IMR-90 (cell line): ENCODE measurements around the gene KLHDC1. TPM values are rescaled to one million over a fixed set of nuclear protein-coding genes. Genes with fewer than 3 reads are reported as not detected.

Source experiments
- ATAC-seq: fragments of 200-7000 bp; cut with Tn5 transposase; 2 replicates; pipeline ENCODE4 v1.9.1; 2020; ENCODE audit warnings: low read depth, mild to moderate bottlenecking, moderate library complexity
- BruUV-seq: library from RNA; stranded (reverse); fragments of 400-500 nt; replicated peaks from 2 replicates; lab custom pipeline; 2021; lab: Mats Ljungman, UMichigan
- CTCF ChIA-PET: fragments of 300-600 bp; formaldehyde crosslinking; extraction: SDS; loops from one replicate; lab custom pipeline; 2021; ENCODE audit warnings: antibody characterized with exemption; lab: Yijun Ruan, JAX
- POLR2A ChIA-PET: fragments of 300-600 bp; sonication (Branson Sonifier 250); formaldehyde crosslinking; loops from one replicate; lab custom pipeline; 2022; ENCODE audit warnings: antibody characterized with exemption; ENCODE audit not compliant: unreplicated experiment; lab: Charles Lee
- DNase-seq: peaks from one replicate; pipeline ENCODE4 v3.0.0; 2013
- H2AFZ ChIP-seq: replicated peaks from 2 replicates; pipeline ENCODE3; 2013; ENCODE audit warnings: low read length, mild to moderate bottlenecking; ENCODE audit not compliant: poor library complexity
- H2AK5ac ChIP-seq: 2 replicates; pipeline ENCODE4 v1.6.1; 2013; ENCODE audit warnings: low read depth, low read length, inconsistent platforms
- H2AK9ac ChIP-seq: replicated peaks from 2 replicates; pipeline ENCODE3; 2013; ENCODE audit warnings: mild to moderate bottlenecking, low read depth, low read length, moderate library complexity; ENCODE audit not compliant: poor library complexity
- H2BK120ac ChIP-seq: 2 replicates; pipeline ENCODE4 v1.6.1; 2013; ENCODE audit warnings: low read depth, low read length, inconsistent platforms
- H2BK15ac ChIP-seq: 3 replicates; pipeline ENCODE4 v1.6.1; 2013; ENCODE audit warnings: low read depth, low read length, inconsistent platforms
- H2BK20ac ChIP-seq: 2 replicates; pipeline ENCODE4 v1.6.1; 2013; ENCODE audit warnings: low read depth, mild to moderate bottlenecking, inconsistent platforms, low read length, moderate library complexity
- H2BK5ac ChIP-seq: 2 replicates; pipeline ENCODE4 v1.6.1; 2013; ENCODE audit warnings: mild to moderate bottlenecking, low read depth, low read length, inconsistent platforms; ENCODE audit not compliant: poor library complexity, severe bottlenecking
- H3K14ac ChIP-seq: replicated peaks from 2 replicates; pipeline ENCODE4 v1.6.1; 2013; ENCODE audit warnings: low read depth, low read length, inconsistent platforms
- H3K18ac ChIP-seq: 2 replicates; pipeline ENCODE4 v1.6.1; 2013; ENCODE audit warnings: low read depth, low read length, control low read depth
- H3K23ac ChIP-seq: 2 replicates; pipeline ENCODE4 v1.6.1; 2013; ENCODE audit warnings: low read depth, low read length, inconsistent platforms
- H3K27ac ChIP-seq: 2 replicates; pipeline ENCODE4 v1.5.1; 2013; ENCODE audit warnings: mild to moderate bottlenecking, control low read depth, low read length; ENCODE audit not compliant: insufficient read depth
- H3K27me3 ChIP-seq: 2 replicates; pipeline ENCODE4 v1.6.1; 2013; ENCODE audit warnings: low read length; ENCODE audit not compliant: control insufficient read depth, insufficient read depth
- H3K36me3 ChIP-seq: 2 replicates; pipeline ENCODE4 v1.6.1; 2013; ENCODE audit warnings: low read length, mixed read lengths; ENCODE audit not compliant: control insufficient read depth, insufficient read depth
- H3K4ac ChIP-seq: 2 replicates; pipeline ENCODE4 v1.6.1; 2013; ENCODE audit warnings: low read depth, low read length, inconsistent platforms
- H3K4me1 ChIP-seq: 2 replicates; pipeline ENCODE4 v1.6.1; 2013; ENCODE audit warnings: low read length, mixed read lengths; ENCODE audit not compliant: control insufficient read depth, insufficient read depth
- H3K4me2 ChIP-seq: 2 replicates; pipeline ENCODE4 v1.6.1; 2013; ENCODE audit warnings: low read depth, mild to moderate bottlenecking, control low read depth, low read length, moderate library complexity
- H3K4me3 ChIP-seq: 2 replicates; pipeline ENCODE4 v1.5.1; 2013; ENCODE audit warnings: low read depth, mild to moderate bottlenecking, control low read depth, low read length, moderate library complexity; ENCODE audit not compliant: insufficient read depth
- H3K56ac ChIP-seq: 2 replicates; pipeline ENCODE4 v1.6.1; 2013; ENCODE audit warnings: low read length, inconsistent platforms; ENCODE audit not compliant: insufficient read depth; ENCODE audit errors: extremely low read depth
- H3K79me1 ChIP-seq, 2 experiments: 2 replicates each; pipeline ENCODE4 v1.6.1; 2013; ENCODE audit warnings: low read length in 2 of 2, inconsistent platforms in 1 of 2, low read depth in 1 of 2
- H3K9ac ChIP-seq: 2 replicates; pipeline ENCODE4 v1.6.1; 2013; ENCODE audit warnings: low read depth, low read length, control low read depth
- H3K9me1 ChIP-seq: 2 replicates; pipeline ENCODE4 v1.6.1; 2013; ENCODE audit warnings: low read length, inconsistent platforms; ENCODE audit not compliant: insufficient read depth
- H3K9me3 ChIP-seq: 2 replicates; pipeline ENCODE4 v1.6.1; 2013; ENCODE audit warnings: low read length; ENCODE audit not compliant: control insufficient read depth, insufficient read depth
- H4K20me1 ChIP-seq: 2 replicates; pipeline ENCODE4 v1.6.1; 2013; ENCODE audit warnings: low read length, inconsistent platforms; ENCODE audit not compliant: insufficient read depth
- H4K5ac ChIP-seq: 2 replicates; pipeline ENCODE4 v1.6.1; 2013; ENCODE audit warnings: mild to moderate bottlenecking, low read depth, low read length, control low read depth
- H4K8ac ChIP-seq, 2 experiments: 2 replicates each; pipeline ENCODE4 v1.6.1; 2013; ENCODE audit warnings: low read depth in 2 of 2, low read length in 2 of 2, control low read depth in 1 of 2, inconsistent platforms in 1 of 2
- H4K91ac ChIP-seq: 2 replicates; pipeline ENCODE4 v1.6.1; 2013; ENCODE audit warnings: low read depth, low read length, inconsistent platforms; ENCODE audit not compliant: insufficient read depth
- BHLHE40 ChIP-seq: fragments of 150-350 bp; IDR thresholded peaks from 2 replicates; pipeline ENCODE4 v1.6.1; 2016; ENCODE audit warnings: mild to moderate bottlenecking, low read depth, low read length
- MAFK ChIP-seq: IDR thresholded peaks from 2 replicates; pipeline ENCODE4 v1.6.1; 2012; ENCODE audit warnings: low read depth, low read length, improper control_type of control experiment
- POLR2A ChIP-seq: IDR thresholded peaks from 2 replicates; pipeline ENCODE4 v1.6.1; 2012; ENCODE audit warnings: mild to moderate bottlenecking, low read depth, low read length
- RFX5 ChIP-seq: IDR thresholded peaks from 2 replicates; pipeline ENCODE4 v1.8.0; 2012; ENCODE audit warnings: low read depth, mild to moderate bottlenecking, low read length, moderate library complexity
- WGBS, 2 experiments: methylation state at CpG; one replicate each; pipeline versions ENCODE4 v1.1.5 to v1.1.7; 2013; ENCODE audit warnings: missing lambda C conversion rate in 2 of 2; ENCODE audit not compliant: insufficient read length in 1 of 2; ENCODE audit errors: extremely low coverage in 2 of 2; 5-methylcytosine and 5-hydroxymethylcytosine counted together
- dilution Hi-C: fragments of 300-500 bp; cut with HindIII; formaldehyde crosslinking; loops from one replicate; pipeline ENCODE4 v1.14.3; 2018; ENCODE audit warnings: low sequenced_read_pairs; ENCODE audit not compliant: unreplicated experiment
- in situ Hi-C: fragments of 300-500 bp; cut with MboI; formaldehyde crosslinking; loops from 3 replicates; pipeline ENCODE4 v1.14.3; 2019; ENCODE audit warnings: low sequenced_read_pairs, inconsistent platforms, mixed read lengths
- intact Hi-C: fragments of 100-400 bp; cut with micrococcal nuclease; formaldehyde crosslinking; loops from 2 replicates; pipeline ENCODE4 v1.10.0; 2022
- polyA plus RNA-seq, 3 experiments: library from polyadenylated mRNA; depleted of rRNA; stranded (reverse); fragments of >200 nt; gene quantifications; 2 replicates each; pipeline ENCODE4 v1.2.3, GENCODE V29; 2012; ENCODE audit warnings: low replicate concordance in 1 of 3
- total RNA-seq: library from RNA; depleted of rRNA; stranded (reverse); fragments of >200 nt; gene quantifications from 2 replicates; pipeline ENCODE4 v1.2.3, GENCODE V29; 2012

The KLHDC1 gene
- total and polyA plus RNA-seq, 2 of the 4 experiments (the other 2 are of a cell fraction), result 0.51 to 0.90 TPM

GRCh38 chr14:49769171-49769570 lies 76.3 kb downstream of the KLHDC1 start:
- ATAC-seq (no peak), DNase-seq (peak; percentile 52)
- ChIA-PET CTCF (no interaction called here), POLR2A (interaction anchor here (0.5 to 1.0 kb wide), 4 partner anchors 23 to 434 kb away, joined by 4 to 9 read pairs (median 4); partner anchors contain the start of gene DNAAF2)
- 0 out of 2 replicates have a peak, but pooled peaks cover 2% of the 10 kb centered on the region for H3K36me3 ChIP-seq
- H3K4me3 ChIP-seq, result peak overlapping the region; percentile 96
- peak overlapping the region; percentile 98 for H3K4ac ChIP-seq
- peak overlapping the region; percentile 99 for H3K9ac ChIP-seq
- BruUV-seq, result no TSS peak
- H4K91ac ChIP-seq, result peak overlapping the region; percentile 96; the same call in 1 of the 2 replicates
- dilution Hi-C loops, result no loop called here
- H3K4me1 ChIP-seq, result peaks cover 9% of the 10 kb centered on the region
- H3K79me1 ChIP-seq, result peaks cover 17 to 30% of the 10 kb centered on the region in 2 experiments
- H2AK5ac ChIP-seq, result no peak overlapping the region
- no peak overlapping the region for H2AFZ ChIP-seq
- TF ChIP-seq MAFK (no peak), RFX5 (no peak), BHLHE40 (peak; percentile 71; the same call in 1 of the 2 replicates), POLR2A (no peak)
- H3K14ac ChIP-seq, result peak overlapping the region; percentile 88
- H2BK20ac ChIP-seq, result no peak overlapping the region
- peak overlapping the region; percentile 0 for H2AK9ac ChIP-seq
- no CpG with 5 or more reads among the region's 6 CpGs for WGBS, 2 experiments
- peak overlapping the region; percentile 85 for H3K27ac ChIP-seq
- no peak overlapping the region for H3K18ac ChIP-seq
- peak overlapping the region; percentile 94 for H3K23ac ChIP-seq
- no peaks in the 10 kb centered on the region for H3K27me3 ChIP-seq
- in situ Hi-C loops, result loop anchor here (5.0 to 25.0 kb wide), 3 partner anchors 77 to 307 kb away; partner anchors contain the start of genes DNAAF2 and KLHDC1
- peak overlapping the region; percentile 93 for H3K4me2 ChIP-seq
- peak overlapping the region; percentile 85; the same call in 1 of the 2 replicates for H3K56ac ChIP-seq
- peak overlapping the region; percentile 94 for H2BK5ac ChIP-seq
- H3K9me1 ChIP-seq, result peaks cover 5% of the 10 kb centered on the region
- H3K9me3 ChIP-seq, result no peaks in the 10 kb centered on the region
- no peak overlapping the region for H2BK120ac ChIP-seq
- peak overlapping the region; percentile 70 to 91; a peak in 2 of 4 replicates for H4K8ac ChIP-seq
- no peak overlapping the region for H2BK15ac ChIP-seq
- intact Hi-C loops, result loop anchor here (5.0 kb wide), 1 partner anchor 307 kb away; no protein-coding TSS in a partner anchor
- peaks cover 11% of the 10 kb centered on the region for H4K20me1 ChIP-seq
- H4K5ac ChIP-seq, result peak overlapping the region; percentile 11; the same call in 1 of the 2 replicates
